ENCODE data around the gene COX8C.

GRCh38 chr14:93316716-93317115, 30.3 kb upstream of the COX8C start:
- TF ChIP-seq, protein P1, sequence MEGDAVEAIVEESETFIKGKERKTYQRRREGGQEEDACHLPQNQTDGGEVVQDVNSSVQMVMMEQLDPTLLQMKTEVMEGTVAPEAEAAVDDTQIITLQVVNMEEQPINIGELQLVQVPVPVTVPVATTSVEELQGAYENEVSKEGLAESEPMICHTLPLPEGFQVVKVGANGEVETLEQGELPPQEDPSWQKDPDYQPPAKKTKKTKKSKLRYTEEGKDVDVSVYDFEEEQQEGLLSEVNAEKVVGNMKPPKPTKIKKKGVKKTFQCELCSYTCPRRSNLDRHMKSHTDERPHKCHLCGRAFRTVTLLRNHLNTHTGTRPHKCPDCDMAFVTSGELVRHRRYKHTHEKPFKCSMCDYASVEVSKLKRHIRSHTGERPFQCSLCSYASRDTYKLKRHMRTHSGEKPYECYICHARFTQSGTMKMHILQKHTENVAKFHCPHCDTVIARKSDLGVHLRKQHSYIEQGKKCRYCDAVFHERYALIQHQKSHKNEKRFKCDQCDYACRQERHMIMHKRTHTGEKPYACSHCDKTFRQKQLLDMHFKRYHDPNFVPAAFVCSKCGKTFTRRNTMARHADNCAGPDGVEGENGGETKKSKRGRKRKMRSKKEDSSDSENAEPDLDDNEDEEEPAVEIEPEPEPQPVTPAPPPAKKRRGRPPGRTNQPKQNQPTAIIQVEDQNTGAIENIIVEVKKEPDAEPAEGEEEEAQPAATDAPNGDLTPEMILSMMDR (conservative IDR thresholded peaks at IDR 0.05 in 1 of 2, IDR thresholded peaks at IDR 0.05 in 1 of 2; ENCODE audit: low read depth in 1 of 2, low read length in 2 of 2): no peak
- TF ChIP-seq EZH2 (IDR thresholded peaks at IDR 0.05; ENCODE audit: low read length, missing control alignments): no peak

All from fibroblast of lung (primary cell).